GM04504 (cell line): ENCODE data around the gene POLRMT.
"Not testable (repeated sequence)": the region's sequence is repeated elsewhere in the genome, so short reads cannot be mapped to it uniquely, and the experiment has no call there.

Source experiments
- DNase-seq: peaks from one replicate; pipeline ENCODE4 v3.0.0-alpha.2; 2012; ENCODE audit warnings: low read depth

The POLRMT gene

DNA sequence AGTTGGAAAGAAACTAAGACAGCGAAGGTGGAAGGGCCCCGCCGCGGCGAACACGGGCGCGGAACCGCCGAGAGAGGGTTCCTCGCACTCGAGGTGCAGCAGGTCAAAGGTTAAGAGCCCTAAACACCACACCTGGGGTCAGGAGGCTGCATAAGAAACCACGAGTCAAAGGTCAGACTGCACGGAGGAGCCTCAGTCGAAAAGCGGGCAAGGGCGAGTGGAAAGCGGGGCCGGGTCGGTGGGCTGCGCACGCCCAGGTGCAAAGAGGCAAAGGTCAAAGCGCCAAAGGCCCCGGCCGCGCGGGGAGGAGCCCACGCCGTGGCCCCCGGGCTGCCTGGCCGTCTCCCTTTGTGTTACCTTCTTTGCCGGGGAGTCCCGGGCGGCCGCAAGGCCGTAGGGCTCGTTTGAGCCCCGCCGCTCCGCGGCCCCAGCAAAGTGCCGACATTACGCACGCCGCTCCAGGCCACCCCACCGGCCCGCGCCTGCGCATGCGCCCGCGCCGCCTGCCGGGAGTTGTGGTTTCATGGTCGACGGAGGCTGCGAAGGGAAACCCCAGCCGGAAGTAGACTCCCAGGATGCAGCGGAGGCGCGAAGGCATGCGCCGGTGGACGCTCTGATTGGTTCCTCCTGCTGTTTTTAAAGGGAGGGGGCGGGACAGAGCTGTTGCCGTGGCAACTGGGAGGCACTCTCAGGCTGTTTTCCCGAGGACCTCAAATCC is at the start of gene POLRMT:
TSS of gene POLRMT (minus strand) at position 470 of the 718 bp plus-strand sequence. CDS start at position 445, 25 bp downstream.
- peak; percentile 96 for DNase-seq

- no peak for DNase-seq
These were observed 49.5 kb upstream of the POLRMT start for GRCh38 chr19:682678-683320.

GRCh38 chr19:681029-682019 is 48.0 kb upstream of the POLRMT start:
- peak; percentile 67 for DNase-seq

GRCh38 chr19:680287-681028 is 47.1 kb upstream of the POLRMT start:
- peak; percentile 93 for DNase-seq

GRCh38 chr19:679418-680286 is 46.3 kb upstream of the POLRMT start:
- DNase-seq: no peak

- DNase-seq: no peak
These were observed 45.6 kb upstream of the POLRMT start for GRCh38 chr19:678791-679388.

DNA sequence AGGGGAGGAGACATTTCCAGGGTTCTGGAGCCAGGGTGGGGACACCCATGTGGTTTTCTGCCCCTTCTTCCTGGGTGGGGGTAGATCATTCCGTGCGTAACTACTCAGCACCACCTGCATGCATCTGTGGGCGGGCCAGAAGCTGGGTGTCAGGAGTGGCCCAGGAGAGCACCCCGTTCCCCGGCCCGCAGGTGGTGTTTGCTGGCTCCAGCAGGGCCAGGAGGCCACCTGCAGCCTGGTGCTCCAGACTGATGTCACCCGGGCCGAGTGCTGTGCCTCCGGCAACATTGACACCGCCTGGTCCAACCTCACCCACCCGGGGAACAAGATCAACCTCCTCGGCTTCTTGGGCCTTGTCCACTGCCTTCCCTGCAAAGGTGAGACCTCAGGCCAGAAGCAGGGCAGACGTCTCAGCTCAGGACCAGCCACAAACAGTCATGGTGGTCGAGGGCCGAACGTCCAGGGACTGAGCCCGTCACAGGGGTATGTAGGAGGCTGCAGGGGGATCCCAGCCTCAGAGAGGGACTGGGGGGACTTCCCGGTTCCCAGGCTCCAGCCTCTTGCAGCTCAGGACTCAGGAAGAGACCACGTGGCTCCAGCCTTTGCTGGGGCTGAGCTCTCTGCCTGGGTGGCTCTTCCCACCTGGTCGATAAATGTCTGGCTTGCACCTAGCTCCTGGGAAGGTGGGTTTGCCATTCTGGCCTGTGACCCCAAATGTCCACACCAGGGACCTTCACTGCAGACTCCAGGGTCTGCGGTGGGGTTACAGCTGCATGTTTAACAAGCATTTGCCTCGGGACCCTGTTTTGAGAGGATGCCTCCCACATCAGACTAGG is 44.5 kb upstream of the POLRMT start:
- DNase-seq: no peak

DNA sequence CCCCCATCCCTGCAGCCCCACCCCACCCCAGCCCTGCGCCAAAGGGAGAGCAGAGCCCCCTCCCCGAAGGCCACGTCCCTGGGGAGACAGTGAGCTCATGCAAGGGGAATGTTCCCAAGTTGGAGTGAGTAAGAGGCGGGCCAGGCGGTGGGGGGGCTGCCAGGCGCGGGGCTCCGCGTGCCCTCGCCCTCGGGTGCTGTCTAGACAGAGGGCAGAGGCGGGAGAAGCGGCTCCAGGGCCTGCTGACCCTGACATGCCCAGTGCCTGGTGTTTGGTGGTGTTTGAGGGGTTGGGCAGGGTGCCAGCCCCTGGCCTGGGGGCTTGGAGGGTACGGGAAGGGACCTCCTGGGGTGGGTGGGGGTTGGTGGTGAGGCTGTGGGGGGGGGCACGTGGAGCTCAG is 43.9 kb upstream of the POLRMT start:
- DNase-seq: peak; percentile 58

- DNase-seq: no peak
These were observed 43.2 kb upstream of the POLRMT start, which contains the start of gene FSTL3 for GRCh38 chr19:676339-677105. FSTL3 (plus strand) TSS chr19:676392; CDS start chr19:676424, 32 bp downstream.

DNA sequence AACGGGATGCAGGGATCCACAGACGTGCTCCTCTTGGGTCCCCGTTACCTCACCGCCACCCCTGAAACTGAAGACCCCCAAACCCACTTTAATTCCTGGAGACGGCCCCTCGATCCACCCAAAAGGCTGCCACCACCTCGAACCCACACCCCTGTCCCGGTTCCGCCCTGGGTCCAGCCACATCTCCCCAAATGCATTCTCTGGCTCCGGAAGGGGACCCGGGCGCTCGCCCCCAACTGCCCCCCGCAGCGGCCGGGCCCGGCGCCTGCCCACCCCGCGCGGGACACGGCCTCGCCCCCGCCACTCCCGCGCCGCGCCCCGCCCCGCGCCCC is 42.6 kb upstream of the POLRMT start:
- DNase-seq: no peak

- DNase-seq: no peak
These were observed 41.2 kb upstream of the POLRMT start for GRCh38 chr19:674282-675151.

GRCh38 chr19:670609-671075 is 37.3 kb upstream of the POLRMT start:
- no peak for DNase-seq

DNA sequence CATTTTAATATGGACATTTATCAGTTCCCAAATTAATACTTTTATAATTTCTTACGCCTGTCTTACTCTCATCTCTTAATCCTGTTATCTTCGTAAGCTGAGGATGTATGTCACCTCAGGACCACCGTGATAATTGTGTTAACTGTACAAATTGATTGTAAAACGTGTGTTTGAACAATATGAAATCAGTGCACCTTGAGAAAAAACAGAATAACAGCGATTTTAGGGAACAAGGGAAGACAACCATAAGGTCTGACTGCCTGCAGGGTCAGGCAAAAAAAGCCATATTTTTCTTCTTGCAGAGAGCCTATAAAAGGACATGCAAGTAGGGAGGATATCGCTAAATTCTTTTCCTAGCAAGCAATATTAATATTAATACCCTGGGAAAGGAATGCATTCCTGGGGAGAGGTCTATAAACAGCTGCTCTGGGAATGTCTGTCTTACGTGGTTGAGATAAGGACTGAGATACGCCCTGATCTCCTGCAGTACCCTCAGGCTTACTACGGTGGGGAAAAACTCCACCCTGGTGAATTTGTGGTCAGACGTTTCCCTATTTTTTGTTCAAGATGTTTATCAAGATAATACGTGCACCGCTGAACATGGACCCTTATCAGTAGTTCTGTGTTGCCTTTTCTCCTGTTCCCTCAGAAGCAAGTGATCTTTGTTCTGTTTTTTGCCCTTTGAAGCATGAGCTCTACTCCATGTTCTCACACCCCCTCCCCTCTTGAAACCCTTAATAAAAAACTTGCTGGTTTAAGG is 35.5 kb upstream of the POLRMT start:
- DNase-seq: not testable (repeated sequence)

DNA sequence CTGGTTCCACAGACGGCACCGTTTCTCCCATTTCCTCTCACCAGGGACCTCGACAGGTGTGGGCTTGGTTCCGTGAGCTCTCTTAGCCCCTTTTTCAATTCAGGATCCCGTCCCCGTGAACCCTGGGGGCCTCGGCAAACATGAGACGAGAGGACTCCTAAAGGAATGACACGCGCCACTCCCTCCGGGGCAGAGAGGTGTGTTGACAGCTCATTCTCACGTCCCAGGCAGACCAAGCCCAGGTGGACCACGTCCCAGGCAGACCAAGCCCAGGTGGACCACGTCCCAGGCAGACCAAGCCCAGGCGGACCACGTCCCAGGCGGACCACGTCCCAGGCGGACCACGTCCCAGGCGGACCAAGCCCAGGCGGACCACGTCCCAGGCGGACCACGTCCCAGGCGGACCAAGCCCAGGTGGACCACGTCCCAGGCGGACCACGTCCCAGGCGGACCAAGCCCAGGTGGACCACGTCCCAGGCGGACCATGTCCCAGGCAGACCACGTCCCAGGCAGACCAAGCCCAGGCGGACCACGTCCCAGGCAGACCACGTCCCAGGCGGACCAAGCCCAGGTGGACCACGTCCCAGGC is 33.7 kb upstream of the POLRMT start:
- not testable (repeated sequence) for DNase-seq

DNA sequence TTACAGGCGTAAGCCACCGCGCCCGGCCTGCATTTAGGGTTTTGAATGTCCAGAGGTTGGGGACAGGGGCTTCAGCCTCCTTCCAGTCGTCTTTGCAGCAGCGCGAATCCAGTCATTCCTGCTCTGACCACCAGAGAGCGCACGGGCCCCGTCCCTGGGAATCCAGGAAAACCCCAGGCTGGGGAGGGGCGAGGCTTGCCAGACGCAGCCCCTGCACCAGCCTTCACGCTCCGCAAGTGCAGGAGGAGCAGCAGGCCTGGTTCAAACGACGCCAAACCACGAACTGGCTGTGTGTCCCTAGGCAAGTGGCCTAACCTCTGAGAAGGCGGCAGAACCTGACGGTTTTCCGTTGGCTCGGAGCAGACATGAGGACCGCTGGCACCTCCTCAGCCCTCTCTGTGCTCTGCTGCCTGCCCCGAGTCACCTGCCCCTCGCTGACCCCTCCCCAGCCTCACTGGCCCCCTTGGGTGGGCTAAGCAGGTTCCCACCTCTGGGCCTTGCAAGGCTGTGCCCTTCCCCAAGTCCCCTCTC is 31.6 kb upstream of the POLRMT start:
- no peak for DNase-seq

DNA sequence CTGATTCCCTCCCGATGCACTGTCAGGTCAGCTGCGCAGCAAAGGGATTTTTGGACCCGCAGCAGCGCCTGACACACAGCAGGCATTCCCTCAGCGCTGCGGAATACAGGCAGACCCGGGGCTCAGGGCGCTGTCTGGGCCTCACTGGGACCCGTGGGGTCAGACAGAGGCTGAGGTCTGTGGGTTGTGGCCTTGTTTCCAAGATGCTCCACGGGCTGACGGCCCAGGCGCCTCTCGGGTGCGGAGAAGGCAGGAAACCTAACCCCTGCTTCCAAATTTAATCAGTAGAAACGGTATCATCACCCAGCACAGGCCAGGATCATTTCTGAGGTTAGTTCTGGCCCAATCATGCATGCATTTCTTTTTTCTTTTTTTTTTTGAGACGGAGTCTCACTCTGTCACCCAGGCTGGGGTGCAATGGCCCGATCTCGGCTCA is 30.4 kb upstream of the POLRMT start:
- no peak for DNase-seq
